DOHH2 (cell line): ENCODE data around the gene ANK3.

Experiments
- H3F3A ChIP-seq: fragments of 200-600 bp; sonication (generic), shearing (Covaris generic); 2 replicates; pipeline ENCODE4 v1.6.0; 2016; ENCODE audit warnings: antibody characterized with exemption, mild to moderate bottlenecking; ENCODE audit not compliant: control insufficient read depth, insufficient read depth
- H3K27ac ChIP-seq: fragments of 200-600 bp; sonication (generic); 2 replicates; pipeline ENCODE4 v1.5.1; 2014; ENCODE audit warnings: low read depth, mild to moderate bottlenecking, low read length, moderate library complexity
- H3K27me3 ChIP-seq: fragments of 200-600 bp; sonication (generic); 2 replicates; pipeline ENCODE4 v1.6.1; 2014; ENCODE audit warnings: mild to moderate bottlenecking, low read length, mixed read lengths; ENCODE audit not compliant: control insufficient read depth
- H3K36me3 ChIP-seq: fragments of 200-600 bp; sonication (generic); 2 replicates; pipeline ENCODE4 v1.6.1; 2014; ENCODE audit warnings: mild to moderate bottlenecking, low read length, moderate library complexity, mixed read lengths; ENCODE audit not compliant: control insufficient read depth
- H3K4me1 ChIP-seq: fragments of 200-600 bp; sonication (generic); 2 replicates; pipeline ENCODE4 v1.6.1; 2014; ENCODE audit warnings: mild to moderate bottlenecking, low read length, mixed read lengths; ENCODE audit not compliant: control insufficient read depth
- H3K4me2 ChIP-seq: fragments of 200-600 bp; sonication (generic); 2 replicates; pipeline ENCODE4 v1.6.0; 2014; ENCODE audit warnings: mild to moderate bottlenecking, low read length, moderate library complexity
- H3K4me3 ChIP-seq: fragments of 200-600 bp; sonication (generic); 2 replicates; pipeline ENCODE4 v1.5.1; 2014; ENCODE audit warnings: mild to moderate bottlenecking, low read length, mixed read lengths
- H3K79me2 ChIP-seq: fragments of 200-600 bp; sonication (generic); 2 replicates; pipeline ENCODE4 v1.6.1; 2014; ENCODE audit warnings: mild to moderate bottlenecking, low read length, mixed read lengths; ENCODE audit not compliant: control insufficient read depth
- H3K9me2 ChIP-seq: fragments of 200-600 bp; sonication (generic); replicated peaks from 2 replicates; pipeline ENCODE4 v1.6.1; 2014; ENCODE audit warnings: mild to moderate bottlenecking, low read length, mixed read lengths; ENCODE audit not compliant: control insufficient read depth
- H3K9me3 ChIP-seq: fragments of 200-600 bp; sonication (generic); 2 replicates; pipeline ENCODE4 v1.6.1; 2014; ENCODE audit warnings: antibody characterized with exemption, low read length, mixed read lengths; ENCODE audit not compliant: control insufficient read depth, insufficient read depth
- H4K20me1 ChIP-seq: fragments of 200-600 bp; sonication (generic); 2 replicates; pipeline ENCODE4 v1.6.0; 2014; ENCODE audit warnings: low read depth, mild to moderate bottlenecking, antibody characterized with exemption, low read length, moderate library complexity; ENCODE audit not compliant: control insufficient read depth, insufficient read depth
- CTCF ChIP-seq: fragments of 200-600 bp; sonication (generic); IDR thresholded peaks from one replicate; pipeline ENCODE4 v1.5.1; 2014; ENCODE audit warnings: antibody characterized with exemption, mild to moderate bottlenecking, low read depth, low read length; ENCODE audit not compliant: poor library complexity, severe bottlenecking
- EZH2phosphoT487 ChIP-seq: fragments of 200-600 bp; sonication (generic); IDR thresholded peaks from 2 replicates; pipeline ENCODE4 v1.6.1; 2017; ENCODE audit warnings: borderline replicate concordance, mild to moderate bottlenecking, antibody characterized with exemption, low read length, moderate library complexity, mixed read lengths

ANK3 gene

GRCh38 chr10:60175441-60175971, 214.2 kb downstream of the ANK3 start:
- no peaks in the 10 kb centered on the region for H3K27me3 ChIP-seq
- no peak overlapping the region for H3K27ac ChIP-seq
- H3K36me3 ChIP-seq, result peaks cover 68% of the 10 kb centered on the region
- H3K9me2 ChIP-seq, result no peaks in the 10 kb centered on the region
- TF ChIP-seq EZH2phosphoT487, result no peak
- TF ChIP-seq CTCF, result no peak
- H3K79me2 ChIP-seq, result no peaks in the 10 kb centered on the region
- no peak overlapping the region for H3K4me2 ChIP-seq
- no peaks in the 10 kb centered on the region for H3K4me1 ChIP-seq
- H3F3A ChIP-seq, result no peaks in the 10 kb centered on the region
- H4K20me1 ChIP-seq, result no peaks in the 10 kb centered on the region
- H3K4me3 ChIP-seq, result no peak overlapping the region
- no peaks in the 10 kb centered on the region for H3K9me3 ChIP-seq

GRCh38 chr10:60172363-60172990, 217.2 kb downstream of the ANK3 start:
- no peak overlapping the region for H3K4me3 ChIP-seq

GRCh38 chr10:60171436-60172013, 218.2 kb downstream of the ANK3 start:
- no peak overlapping the region for H3K4me2 ChIP-seq
- H3K4me1 ChIP-seq, result no peaks in the 10 kb centered on the region
- peaks cover 66% of the 10 kb centered on the region for H3K36me3 ChIP-seq
- no peaks in the 10 kb centered on the region for H3K9me3 ChIP-seq
- no peak for TF ChIP-seq EZH2phosphoT487
- no peak for TF ChIP-seq CTCF
- H3K9me2 ChIP-seq, result no peaks in the 10 kb centered on the region
- H3K4me3 ChIP-seq, result no peak overlapping the region
- no peaks in the 10 kb centered on the region for H3K27me3 ChIP-seq
- H4K20me1 ChIP-seq, result no peaks in the 10 kb centered on the region
- H3K27ac ChIP-seq, result no peak overlapping the region
- H3F3A ChIP-seq, result no peaks in the 10 kb centered on the region; the same call in 1 of the 2 replicates
- no peaks in the 10 kb centered on the region for H3K79me2 ChIP-seq

More at GRCh38 chr10:60172363-60172990, 217.2 kb downstream of the ANK3 start:
- H3K79me2 ChIP-seq, result no peaks in the 10 kb centered on the region
- H3K9me3 ChIP-seq, result no peaks in the 10 kb centered on the region
- no peak overlapping the region for H3K27ac ChIP-seq
- H4K20me1 ChIP-seq, result no peaks in the 10 kb centered on the region
- no peak for TF ChIP-seq CTCF
- TF ChIP-seq EZH2phosphoT487, result no peak
- H3K4me1 ChIP-seq, result no peaks in the 10 kb centered on the region
- peaks cover 66% of the 10 kb centered on the region for H3K36me3 ChIP-seq
- no peaks in the 10 kb centered on the region for H3K27me3 ChIP-seq
- no peaks in the 10 kb centered on the region for H3K9me2 ChIP-seq
- H3F3A ChIP-seq, result no peaks in the 10 kb centered on the region
- H3K4me2 ChIP-seq, result no peak overlapping the region
